ENCODE measurements around the gene IGLL1. TPM values are rescaled to one million over a fixed set of nuclear protein-coding genes. Genes with fewer than 3 reads are reported as not detected.
"Not testable (repeated sequence)": the region's sequence is repeated elsewhere in the genome, so short reads cannot be mapped to it uniquely, and the experiment has no call there.

The IGLL1 gene
- under 1 TPM in 1 of 8 experiments, not detected in 7; 0.47 TPM for total RNA-seq

DNA sequence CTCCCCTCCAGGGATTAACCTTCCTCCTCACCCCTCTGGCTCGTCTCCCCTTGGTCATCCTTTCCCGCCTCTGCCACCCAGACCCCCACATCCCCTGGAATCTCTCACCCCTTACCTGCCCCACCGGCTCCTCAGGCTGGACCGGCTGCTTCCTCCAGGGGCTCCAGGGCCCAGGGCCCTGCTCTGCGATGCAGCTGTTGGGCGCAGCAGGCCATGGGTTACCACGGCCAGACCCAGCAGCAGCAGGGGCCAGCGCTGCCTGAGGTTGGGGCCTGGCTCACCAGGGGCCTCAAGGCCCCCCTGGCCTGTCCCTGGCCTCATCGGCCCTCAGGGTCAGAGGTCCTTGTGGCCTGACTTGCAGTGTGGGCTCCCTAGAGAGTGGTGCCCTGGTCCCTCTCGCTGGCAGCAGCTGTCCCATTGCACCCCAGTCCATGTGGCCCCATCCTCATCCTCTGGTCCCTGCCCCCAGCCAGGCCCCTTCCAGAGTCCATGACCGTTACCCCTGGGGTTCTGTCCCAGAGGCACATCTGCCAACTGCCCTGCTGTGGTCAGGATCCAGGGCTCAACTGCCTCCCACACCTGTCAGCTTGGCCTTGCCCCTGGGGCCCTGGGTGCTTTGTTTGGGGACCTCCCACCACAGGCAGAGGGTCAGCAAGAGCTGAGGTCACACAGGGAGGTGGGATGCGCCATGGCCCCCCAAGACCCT, at the start of gene IGLL1:
Gene IGLL1, minus strand, starts transcription at position 421 of the 706 bp plus-strand sequence. Its CDS starts 100 bp downstream, at position 321.
- ATAC-seq (replicated peaks in 6 of 8): peak in 1 of 8 experiments; percentile 18
- WGBS, 10 experiments: 20 to 83% methylated on average over 1 to 2 of the region's 12 CpGs; no CpG with 5 or more reads in 8 of the 10 experiments

DNA sequence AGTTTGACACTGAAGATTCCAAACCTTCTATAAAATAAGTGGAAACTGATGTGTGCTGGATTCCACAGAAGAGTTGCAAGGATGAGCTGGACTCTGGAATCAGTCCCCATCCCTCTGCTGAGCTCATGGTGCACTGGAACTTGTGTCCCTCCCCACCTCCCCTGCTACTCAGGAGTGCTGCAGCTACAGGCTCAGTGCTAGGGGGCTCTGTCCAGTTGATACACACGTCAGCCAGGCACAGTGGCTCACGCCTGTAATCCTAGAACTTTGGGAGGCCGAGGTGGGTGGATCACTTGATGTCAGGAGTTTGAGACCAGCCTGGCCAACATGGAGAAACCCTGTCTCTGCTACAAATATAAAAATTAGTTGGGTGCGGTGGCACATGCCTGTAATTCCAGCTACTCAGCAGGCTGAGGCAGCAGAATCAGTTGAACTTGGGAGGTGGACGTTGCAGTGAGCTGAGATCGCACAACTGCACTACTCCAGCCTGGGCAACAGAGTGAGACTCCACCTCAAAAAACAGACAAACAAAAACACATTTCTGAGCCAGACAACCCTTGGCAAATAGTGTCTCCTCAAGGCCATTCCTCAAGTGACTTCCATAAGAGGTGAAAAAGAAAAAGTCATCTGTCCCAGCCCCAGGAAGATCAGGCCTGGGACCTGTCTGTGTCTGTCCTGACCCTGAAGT, 48.1 kb upstream of the IGLL1 start:
- H3K4me3 ChIP-seq; H3K4me1 ChIP-seq (replicated peaks in 1 of 2); in situ Hi-C loops (cut with MboI; ENCODE audit: low pct_unique_long_range_greater_than_20kb in 2 of 9, low sequenced_read_pairs in 9 of 9, unreplicated experiment in 9 of 9); H3K27ac ChIP-seq: not testable (repeated sequence)
- ATAC-seq (replicated peaks in 6 of 8): peak in 2 of 8 experiments; percentile 34 to 85
- WGBS, 10 experiments: 11 to 100% (median 80%) methylated on average over 1 to 3 of the region's 6 CpGs; no CpG with 5 or more reads in 3 of the 10 experiments

More for the DNA sequence above, at the start of gene IGLL1:
- no peak within 1 kb of the TSS for H3K27ac ChIP-seq
- in situ Hi-C loops (cut with MboI; ENCODE audit: low pct_unique_long_range_greater_than_20kb in 2 of 9, low sequenced_read_pairs in 9 of 9, unreplicated experiment in 9 of 9): no loop called here
- no peak within 1 kb of the TSS for H3K4me3 ChIP-seq
- H3K4me1 ChIP-seq (replicated peaks in 1 of 2): peaks cover 9 to 10% of the 10 kb centered on the region in 2 donors

DNA sequence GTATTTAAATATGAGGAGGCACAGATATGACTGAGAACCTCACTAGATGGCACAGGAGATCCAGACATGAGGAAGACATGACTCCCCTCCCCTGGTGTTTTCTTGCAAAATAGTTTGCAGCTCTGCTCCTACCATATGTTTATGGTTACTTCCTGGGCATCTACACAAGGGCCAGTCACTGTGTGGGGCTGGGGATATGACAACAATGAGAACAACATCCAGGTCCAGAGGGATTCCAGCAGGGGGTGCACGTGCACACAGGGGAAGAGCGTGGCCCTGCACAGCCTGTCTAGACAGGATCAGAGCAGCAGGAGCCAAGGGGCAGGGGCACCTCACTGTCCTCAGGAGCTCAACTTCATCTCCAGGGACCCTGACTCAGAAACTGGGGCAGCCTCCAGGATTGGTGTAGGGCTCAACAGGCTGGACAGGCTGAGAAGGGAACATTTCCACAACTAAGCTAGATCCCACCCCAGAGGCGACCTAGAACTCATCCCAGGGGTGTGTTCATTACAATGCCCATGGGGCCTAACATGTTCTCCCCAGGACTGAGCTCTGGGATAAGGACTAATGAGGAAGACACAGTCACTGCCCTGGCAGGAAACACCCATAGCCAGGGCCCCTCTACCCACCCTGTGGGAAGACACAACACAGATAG, 47.4 kb upstream of the IGLL1 start:
- in situ Hi-C loops (cut with MboI; ENCODE audit: low pct_unique_long_range_greater_than_20kb in 2 of 9, low sequenced_read_pairs in 9 of 9, unreplicated experiment in 9 of 9); H3K27ac ChIP-seq; H3K4me3 ChIP-seq; H3K4me1 ChIP-seq (replicated peaks in 1 of 2): not testable (repeated sequence)
- 20 to 60% methylated on average over 1 to 2 of the region's 3 CpGs; no CpG with 5 or more reads in 8 of the 10 experiments for WGBS, 10 experiments
- ATAC-seq (replicated peaks in 6 of 8): peak in 3 of 8 experiments; percentile 68 to 93 (median 82)

DNA sequence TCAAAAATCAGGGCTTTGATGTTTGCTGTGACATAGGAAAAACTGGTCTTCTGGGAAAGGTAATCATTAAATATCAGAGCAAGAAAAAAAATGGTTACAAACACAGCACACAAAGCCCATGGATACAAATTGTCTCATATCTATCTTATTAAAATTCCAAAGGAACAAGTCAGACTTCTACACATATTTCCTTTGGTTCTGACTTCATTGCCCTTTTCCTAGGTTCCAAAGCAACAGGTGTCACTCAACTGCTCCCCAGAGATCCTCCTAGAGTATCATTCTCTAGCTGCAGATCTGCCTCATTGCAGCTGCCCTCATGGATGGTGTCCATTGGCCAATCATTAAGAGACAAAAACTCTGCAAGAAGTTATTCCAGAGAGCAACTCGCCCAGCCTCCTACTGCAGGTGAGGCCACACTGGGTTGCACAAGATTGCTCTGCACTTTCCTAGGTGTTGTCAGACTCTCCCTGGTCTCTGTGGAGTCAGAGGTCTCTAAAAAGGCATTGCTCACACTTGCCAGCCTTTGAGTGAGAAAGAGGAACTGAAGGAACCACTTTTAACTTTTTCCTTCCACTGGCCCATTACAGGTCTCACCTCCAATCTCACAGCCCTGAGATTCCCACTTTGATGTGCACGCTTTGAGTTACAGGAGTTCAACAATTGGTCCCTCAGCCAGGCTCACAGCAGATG, 46.3 kb upstream of the IGLL1 start:
- WGBS, 10 experiments: 14 to 80% (median 43%) methylated on average over 1 of the region's 2 CpGs; no CpG with 5 or more reads in 7 of the 10 experiments
- no peak for ATAC-seq (replicated peaks in 6 of 8)
- H3K4me3 ChIP-seq: no peak overlapping the region
- no peaks in the 10 kb centered on the region for H3K4me1 ChIP-seq (replicated peaks in 1 of 2)
- in situ Hi-C loops (cut with MboI; ENCODE audit: low pct_unique_long_range_greater_than_20kb in 2 of 9, low sequenced_read_pairs in 9 of 9, unreplicated experiment in 9 of 9): no loop called here
- no peak overlapping the region for H3K27ac ChIP-seq

DNA sequence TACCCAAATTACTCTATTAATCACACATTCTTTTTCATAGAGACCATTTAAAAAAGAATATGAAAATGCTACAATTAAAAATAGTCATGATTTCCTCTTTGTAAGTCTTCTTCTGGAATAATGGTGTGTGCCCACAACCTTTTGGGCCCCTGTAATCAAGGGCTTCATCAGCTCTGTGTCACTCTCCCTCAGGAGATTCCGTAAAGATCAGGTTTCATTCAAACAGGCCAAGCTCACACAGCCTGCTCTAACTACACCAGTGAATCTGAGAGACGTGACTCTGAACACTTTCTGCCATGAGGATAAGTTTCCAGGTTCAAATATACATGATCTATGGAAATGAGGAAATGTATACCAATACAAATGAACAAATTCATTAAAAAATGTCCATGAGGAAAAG, 42.5 kb upstream of the IGLL1 start:
- 0 to 67% (median 52%) methylated on average over 1 to 2 of the region's 2 CpGs; no CpG with 5 or more reads in 4 of the 10 experiments for WGBS, 10 experiments
- H3K4me1 ChIP-seq (replicated peaks in 1 of 2): peaks cover 0 to 2% of the 10 kb centered on the region in 2 donors
- peak in 1 of 8 experiments; percentile 24 for ATAC-seq (replicated peaks in 6 of 8)
- H3K27ac ChIP-seq: no peak overlapping the region
- H3K4me3 ChIP-seq: no peak overlapping the region
- in situ Hi-C loops (cut with MboI; ENCODE audit: low pct_unique_long_range_greater_than_20kb in 2 of 9, low sequenced_read_pairs in 9 of 9, unreplicated experiment in 9 of 9): no loop called here

DNA sequence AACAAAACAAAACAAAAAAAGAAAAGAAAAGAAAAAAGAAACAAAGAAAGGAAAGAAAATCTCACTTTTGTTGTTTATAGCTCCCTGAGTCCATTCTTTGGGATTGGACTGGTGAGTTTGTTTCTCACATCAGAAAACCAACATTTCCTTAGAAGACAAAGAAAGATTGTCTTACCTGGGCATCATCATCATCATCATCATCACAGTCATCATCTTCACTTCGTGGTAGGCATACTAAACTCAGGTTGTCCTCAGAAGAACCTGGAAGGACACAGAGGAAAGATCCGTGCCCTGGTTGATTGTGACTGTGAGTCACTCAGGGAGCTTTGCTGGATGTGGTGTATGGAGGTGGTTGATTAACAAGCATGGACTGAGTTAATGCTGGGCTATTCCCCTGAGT, 41.8 kb upstream of the IGLL1 start:
- WGBS, 10 experiments: 50 to 83% (median 80%) methylated on average over 1 to 2 of the region's 2 CpGs; no CpG with 5 or more reads in 5 of the 10 experiments
- H3K4me3 ChIP-seq; H3K4me1 ChIP-seq (replicated peaks in 1 of 2); H3K27ac ChIP-seq; ATAC-seq (replicated peaks in 6 of 8); in situ Hi-C loops (cut with MboI; ENCODE audit: low pct_unique_long_range_greater_than_20kb in 2 of 9, low sequenced_read_pairs in 9 of 9, unreplicated experiment in 9 of 9): not testable (repeated sequence)

DNA sequence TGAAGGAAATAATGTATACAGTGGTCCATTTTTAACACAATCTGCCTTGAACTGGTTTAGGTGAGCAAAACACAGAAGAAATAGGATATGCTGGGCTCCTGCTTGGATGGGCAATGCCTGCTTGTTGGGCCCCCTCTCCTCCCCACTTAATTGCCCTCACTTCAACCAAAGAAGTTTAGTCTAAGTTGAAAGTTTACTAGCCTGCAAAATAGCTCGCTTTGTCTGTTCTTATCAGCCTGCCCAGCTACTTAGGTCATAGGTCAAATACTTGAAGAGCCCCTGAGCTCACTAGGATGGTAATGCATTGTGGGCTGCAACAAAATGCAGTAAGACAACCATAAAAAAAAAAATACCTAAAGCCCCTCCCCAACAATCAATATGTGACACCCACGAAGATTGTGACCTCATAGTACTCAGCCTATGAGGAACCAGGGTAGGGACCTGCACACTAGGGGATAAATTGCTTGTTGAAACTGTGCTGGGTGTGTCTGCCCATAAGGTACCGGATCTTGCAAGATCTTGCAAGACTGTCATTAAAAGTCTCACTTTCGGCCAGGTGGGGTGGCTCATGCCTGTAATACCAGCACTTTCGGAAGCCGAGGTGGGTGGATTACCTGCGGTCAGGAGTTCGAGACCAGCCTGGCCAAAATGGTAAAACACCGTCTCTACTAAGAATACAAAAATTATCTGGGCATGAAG, 41.1 kb upstream of the IGLL1 start:
- no peak for ATAC-seq (replicated peaks in 6 of 8)
- Histone ChIP-seq H3K4me1 (replicated peaks in 1 of 2) (peaks cover 0 to 2% of the 10 kb centered on the region in 2 donors), H3K27ac (no peak overlapping the region), H3K4me3 (no peak overlapping the region)
- WGBS, 10 experiments: 47 to 93% (median 71%) methylated on average over 2 to 6 of the region's 9 CpGs
- in situ Hi-C loops (cut with MboI; ENCODE audit: low pct_unique_long_range_greater_than_20kb in 2 of 9, low sequenced_read_pairs in 9 of 9, unreplicated experiment in 9 of 9): no loop called here

DNA sequence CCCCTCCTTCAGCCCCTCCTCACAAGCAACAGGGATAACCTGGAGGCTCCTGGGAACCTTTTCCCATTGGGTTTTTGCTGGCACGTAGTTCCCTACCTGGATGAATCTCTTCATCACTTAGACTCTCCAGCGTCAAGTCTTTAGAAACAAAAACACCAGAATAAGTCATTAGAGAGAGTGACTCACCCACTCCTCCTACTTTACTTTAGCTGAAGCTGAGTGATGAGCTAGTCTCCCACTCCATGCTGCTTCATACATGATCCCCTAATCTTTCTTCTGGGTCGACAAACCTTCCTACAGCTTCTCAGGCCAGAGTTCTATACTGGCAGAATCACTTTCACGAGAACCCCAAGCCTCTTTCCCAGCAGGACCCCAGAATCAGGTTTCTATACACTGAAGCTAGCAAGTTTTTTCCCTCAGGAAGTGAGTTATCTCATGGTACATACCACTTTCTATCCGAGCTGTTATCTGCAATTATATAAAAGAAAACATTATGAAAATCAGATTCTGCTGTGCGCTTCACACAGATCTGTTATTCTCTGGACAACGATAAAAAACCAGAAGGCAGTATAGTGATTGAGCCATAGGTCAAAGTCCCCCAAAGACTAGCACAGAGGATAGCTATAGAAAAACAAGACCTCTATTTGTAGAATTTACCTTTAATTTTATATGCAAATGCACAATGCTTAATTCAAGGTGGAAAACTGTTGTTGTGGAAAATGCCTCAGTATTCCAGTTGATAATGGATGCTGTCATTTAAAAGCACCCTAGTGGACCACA, 33.3 kb upstream of the IGLL1 start:
- Histone ChIP-seq H3K27ac (no peak overlapping the region), H3K4me3 (no peak overlapping the region), H3K4me1 (replicated peaks in 1 of 2) (peaks cover 5 to 6% of the 10 kb centered on the region in 2 donors)
- in situ Hi-C loops (cut with MboI; ENCODE audit: low pct_unique_long_range_greater_than_20kb in 2 of 9, low sequenced_read_pairs in 9 of 9, unreplicated experiment in 9 of 9): no loop called here
- 16 to 80% (median 60%) methylated on average over 2 to 7 of the region's 7 CpGs for WGBS, 10 experiments
- ATAC-seq (replicated peaks in 6 of 8): peak in 3 of 8 experiments; percentile 24 to 54 (median 31)

DNA sequence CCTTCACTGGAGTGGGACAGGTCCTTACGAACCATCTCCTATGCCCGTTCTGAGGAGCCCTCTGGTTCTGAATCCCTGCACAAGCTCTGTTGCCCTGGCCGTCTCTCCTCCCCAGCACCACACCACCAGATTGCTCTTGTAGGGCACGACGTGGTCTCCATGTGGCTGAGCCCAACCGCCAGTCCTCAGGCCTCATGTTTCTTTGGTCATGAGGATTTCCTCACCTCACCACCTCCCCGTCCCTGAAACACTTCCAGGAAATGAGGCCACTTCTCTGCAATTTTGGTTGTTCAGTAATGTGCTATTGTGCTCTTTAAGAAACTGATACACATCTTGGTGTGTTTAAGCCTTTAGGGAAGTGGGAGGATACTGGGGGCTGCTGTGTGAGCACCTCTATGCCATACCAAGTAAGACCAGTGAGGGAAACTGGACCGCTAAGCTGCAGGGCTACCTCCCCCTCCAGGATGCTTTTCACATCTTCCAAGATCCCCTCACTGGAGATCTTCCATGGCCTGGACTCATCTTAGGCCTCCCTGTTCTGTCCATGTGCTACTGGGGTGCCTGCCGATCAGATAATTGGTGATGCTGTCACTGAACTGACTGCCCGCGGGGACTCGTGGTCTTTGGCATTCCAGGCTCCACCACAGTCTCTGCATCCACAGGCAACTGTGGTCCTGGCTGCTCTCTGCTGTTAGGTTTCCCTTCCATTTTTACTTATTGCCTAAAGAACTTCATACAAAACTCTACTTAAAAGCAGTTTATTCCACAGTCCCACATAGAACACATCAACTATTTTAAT, 30.1 kb upstream of the IGLL1 start:
- no peak for ATAC-seq (replicated peaks in 6 of 8)
- in situ Hi-C loops (cut with MboI; ENCODE audit: low pct_unique_long_range_greater_than_20kb in 2 of 9, low sequenced_read_pairs in 9 of 9, unreplicated experiment in 9 of 9): no loop called here
- no peak overlapping the region for H3K4me3 ChIP-seq
- H3K27ac ChIP-seq: no peak overlapping the region
- H3K4me1 ChIP-seq (replicated peaks in 1 of 2): peaks cover 6 to 8% of the 10 kb centered on the region in 2 donors
- WGBS, 10 experiments: 20 to 92% (median 72%) methylated on average over 1 to 6 of the region's 12 CpGs; no CpG with 5 or more reads in 3 of the 10 experiments

DNA sequence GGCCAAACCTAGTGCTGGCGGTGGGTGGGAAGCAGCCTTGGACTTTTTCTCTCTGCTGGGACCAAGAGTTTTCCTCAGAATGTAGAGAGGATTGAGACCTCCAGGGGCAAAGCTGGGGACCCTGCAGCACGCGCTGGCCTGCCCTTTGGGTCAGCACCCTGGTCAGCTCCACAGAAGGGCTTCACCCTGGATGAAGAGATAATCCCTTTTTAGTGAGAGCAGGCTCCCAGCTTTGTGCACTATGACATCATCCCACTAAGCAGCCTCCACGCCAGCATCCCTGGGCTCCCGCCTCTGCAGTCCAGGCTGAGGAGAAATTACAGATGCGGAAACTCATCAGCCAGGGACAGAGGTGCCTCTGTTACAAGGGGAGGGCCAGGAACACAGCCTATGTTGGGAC, 28.5 kb upstream of the IGLL1 start:
- peak; percentile 50 to 95 (median 93) for ATAC-seq (replicated peaks in 6 of 8)
- 38% methylated on average over 2 of the region's 6 CpGs; no CpG with 5 or more reads in 9 of the 10 experiments for WGBS, 10 experiments
- Histone ChIP-seq H3K27ac (peak overlapping the region; percentile 17 to 60), H3K4me3 (no peak overlapping the region), H3K4me1 (replicated peaks in 1 of 2) (peaks cover 6 to 8% of the 10 kb centered on the region in 2 donors)
- in situ Hi-C loops (cut with MboI; ENCODE audit: low pct_unique_long_range_greater_than_20kb in 2 of 9, low sequenced_read_pairs in 9 of 9, unreplicated experiment in 9 of 9): no loop called here
